VCaP (cell line): ENCODE data around the gene ROPN1L.

Source experiments
- H3K27ac ChIP-seq: fragments of 450-650 bp; 2 replicates; pipeline ENCODE4 v1.5.1; 2017
- TF ChIP-seq, protein P1 (sequence below): fragments of 450-650 bp; conservative IDR thresholded peaks from 2 replicates; pipeline ENCODE4 v1.5.1; 2017; ENCODE audit warnings: mild to moderate bottlenecking, moderate library complexity

ROPN1L gene

GRCh38 chr5:10466446-10467073, 24.9 kb downstream of the ROPN1L start:
- H3K27ac ChIP-seq, result peak overlapping the region; percentile 58
- TF ChIP-seq, protein P1, sequence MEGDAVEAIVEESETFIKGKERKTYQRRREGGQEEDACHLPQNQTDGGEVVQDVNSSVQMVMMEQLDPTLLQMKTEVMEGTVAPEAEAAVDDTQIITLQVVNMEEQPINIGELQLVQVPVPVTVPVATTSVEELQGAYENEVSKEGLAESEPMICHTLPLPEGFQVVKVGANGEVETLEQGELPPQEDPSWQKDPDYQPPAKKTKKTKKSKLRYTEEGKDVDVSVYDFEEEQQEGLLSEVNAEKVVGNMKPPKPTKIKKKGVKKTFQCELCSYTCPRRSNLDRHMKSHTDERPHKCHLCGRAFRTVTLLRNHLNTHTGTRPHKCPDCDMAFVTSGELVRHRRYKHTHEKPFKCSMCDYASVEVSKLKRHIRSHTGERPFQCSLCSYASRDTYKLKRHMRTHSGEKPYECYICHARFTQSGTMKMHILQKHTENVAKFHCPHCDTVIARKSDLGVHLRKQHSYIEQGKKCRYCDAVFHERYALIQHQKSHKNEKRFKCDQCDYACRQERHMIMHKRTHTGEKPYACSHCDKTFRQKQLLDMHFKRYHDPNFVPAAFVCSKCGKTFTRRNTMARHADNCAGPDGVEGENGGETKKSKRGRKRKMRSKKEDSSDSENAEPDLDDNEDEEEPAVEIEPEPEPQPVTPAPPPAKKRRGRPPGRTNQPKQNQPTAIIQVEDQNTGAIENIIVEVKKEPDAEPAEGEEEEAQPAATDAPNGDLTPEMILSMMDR, result no peak

- peak overlapping the region; percentile 58 for H3K27ac ChIP-seq
- TF ChIP-seq, protein P1, result no peak
These were observed 25.9 kb downstream of the ROPN1L start for GRCh38 chr5:10467281-10468198.

- no peak overlapping the region for H3K27ac ChIP-seq
- TF ChIP-seq, protein P1, result no peak
These were observed 26.6 kb downstream of the ROPN1L start for GRCh38 chr5:10468256-10468655.

GRCh38 chr5:10469253-10470050, 27.8 kb downstream of the ROPN1L start:
- H3K27ac ChIP-seq, result no peak overlapping the region
- TF ChIP-seq, protein P1, result no peak

GRCh38 chr5:10470669-10471068, 29.0 kb downstream of the ROPN1L start:
- H3K27ac ChIP-seq, result no peak overlapping the region
- TF ChIP-seq, protein P1, result no peak

- TF ChIP-seq, protein P1, result no peak
- H3K27ac ChIP-seq, result no peak overlapping the region
These were observed 30.0 kb downstream of the ROPN1L start for GRCh38 chr5:10471677-10472076.
